ENCODE measurements around the gene SLC27A3.

The SLC27A3 gene

GRCh38 chr1:153786038-153786790 is 11.0 kb downstream of the SLC27A3 start:
- no peaks in the 10 kb centered on the region for H3K27me3 Mint-ChIP-seq
- peaks cover 45% of the 10 kb centered on the region for H3K4me1 Mint-ChIP-seq
- peak overlapping the region; percentile 48 for H3K27ac Mint-ChIP-seq
- H3K36me3 Mint-ChIP-seq: no peaks in the 10 kb centered on the region
- no peaks in the 10 kb centered on the region for H3K9me3 Mint-ChIP-seq
- no peak overlapping the region for H3K4me3 Mint-ChIP-seq
- ATAC-seq: no peak

DNA sequence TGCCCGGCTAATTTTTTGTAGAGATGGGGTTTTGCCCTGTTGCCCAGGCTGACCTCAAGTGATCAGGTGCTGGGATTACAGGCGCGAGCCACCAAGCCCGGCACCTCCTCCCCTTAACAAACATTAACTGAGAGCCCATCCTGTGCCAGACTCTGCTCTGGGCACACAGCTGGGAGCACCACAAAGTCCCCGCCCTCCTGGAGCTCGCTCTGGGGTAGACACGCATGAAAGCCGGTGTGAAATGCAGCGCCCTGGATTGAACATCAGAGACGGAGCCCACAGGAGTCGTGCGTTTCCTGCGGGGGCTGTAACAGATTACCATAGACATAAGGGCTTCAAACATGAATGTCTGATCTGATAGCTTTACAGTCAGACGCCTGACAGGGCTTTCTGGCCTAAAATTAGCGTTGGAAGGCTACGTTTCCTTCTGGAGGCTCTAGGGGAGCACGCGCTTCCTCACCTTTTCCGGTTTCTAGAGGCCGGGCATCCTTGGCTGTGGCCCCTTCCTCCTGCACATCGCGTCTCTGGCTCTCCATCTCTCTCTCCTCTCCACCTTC is 14.3 kb downstream of the SLC27A3 start:
- Mint-ChIP-seq H3K36me3 (no peaks in the 10 kb centered on the region), H3K4me3 (peak overlapping the region; percentile 68), H3K4me1 (peaks cover 60% of the 10 kb centered on the region), H3K27ac (peak overlapping the region; percentile 87), H3K9me3 (no peaks in the 10 kb centered on the region), H3K27me3 (no peaks in the 10 kb centered on the region)
- no peak for ATAC-seq

- peak overlapping the region; percentile 87 for H3K27ac Mint-ChIP-seq
- H3K27me3 Mint-ChIP-seq: no peaks in the 10 kb centered on the region
- no peaks in the 10 kb centered on the region for H3K9me3 Mint-ChIP-seq
- H3K4me3 Mint-ChIP-seq: peak overlapping the region; percentile 68
- peak; percentile 32 for ATAC-seq
- H3K36me3 Mint-ChIP-seq: no peaks in the 10 kb centered on the region
- H3K4me1 Mint-ChIP-seq: peaks cover 53% of the 10 kb centered on the region
Observed at GRCh38 chr1:153790313-153790965, 15.2 kb downstream of the SLC27A3 start.

DNA sequence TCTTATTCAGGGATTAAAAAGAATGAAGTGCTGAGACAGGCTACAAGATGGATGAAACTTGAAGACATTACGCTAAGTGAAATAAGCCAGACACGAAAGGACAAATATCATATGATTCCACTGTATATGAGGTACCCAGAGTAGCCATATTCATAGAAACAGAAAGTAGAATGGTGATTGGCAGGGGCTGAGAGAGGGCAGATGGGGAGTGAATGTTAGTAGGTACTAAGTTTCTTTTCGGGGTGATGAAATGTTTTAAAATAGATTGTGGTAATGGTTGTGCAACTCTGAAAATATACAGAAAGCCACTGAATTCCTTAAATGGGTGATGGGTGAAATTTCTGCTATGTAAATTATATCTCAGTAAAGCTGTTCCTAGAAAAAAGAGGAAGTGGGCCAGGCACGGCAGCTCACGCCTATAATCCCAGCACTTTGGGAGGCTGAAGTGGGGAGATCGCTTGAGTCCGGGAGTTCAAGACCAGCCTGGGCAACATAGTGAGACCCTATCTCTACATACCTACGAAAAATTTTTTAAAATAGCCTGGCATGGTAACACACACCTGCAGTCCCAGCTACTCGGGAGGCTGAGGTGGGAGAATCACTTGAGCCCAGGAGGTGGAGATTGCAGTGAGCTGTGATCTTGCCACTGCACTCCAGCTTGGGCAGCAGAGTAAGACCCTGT is 15.9 kb downstream of the SLC27A3 start:
- H3K4me1 Mint-ChIP-seq: peaks cover 47% of the 10 kb centered on the region

GRCh38 chr1:153791648-153792253 is 16.5 kb downstream of the SLC27A3 start:
- peak overlapping the region; percentile 68 for H3K4me3 Mint-ChIP-seq
- peak; percentile 29 for ATAC-seq

More for the DNA sequence above, 15.9 kb downstream of the SLC27A3 start:
- Mint-ChIP-seq H3K9me3 (no peaks in the 10 kb centered on the region), H3K27me3 (no peaks in the 10 kb centered on the region), H3K4me3 (peak overlapping the region; percentile 68), H3K36me3 (no peaks in the 10 kb centered on the region), H3K27ac (peak overlapping the region; percentile 87)
- ATAC-seq: peak; percentile 97

DNA sequence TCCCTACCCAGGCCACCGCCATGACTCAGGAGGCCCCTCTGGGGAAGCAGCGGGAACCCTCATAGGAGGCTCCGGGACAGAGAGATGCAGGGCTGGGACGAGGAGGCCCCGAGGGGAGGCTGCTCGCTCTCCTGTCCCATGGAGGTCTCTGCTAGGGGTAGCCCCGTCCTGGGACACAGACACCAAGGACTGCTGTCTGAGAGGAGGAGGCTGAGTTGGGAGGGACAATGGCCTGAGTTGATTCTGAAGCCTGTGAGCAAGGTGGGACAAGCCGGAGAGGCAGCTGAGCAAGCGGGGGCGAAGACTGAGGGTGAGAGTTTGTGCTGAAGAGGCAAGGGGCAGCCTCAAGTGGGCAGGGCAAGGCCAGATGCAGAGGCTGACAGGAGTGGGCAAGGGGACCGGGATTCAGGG is 17.4 kb downstream of the SLC27A3 start:
- peaks cover 61% of the 10 kb centered on the region for H3K4me1 Mint-ChIP-seq
- peak overlapping the region; percentile 87 for H3K27ac Mint-ChIP-seq
- ATAC-seq: no peak
- H3K4me3 Mint-ChIP-seq: no peak overlapping the region
- no peaks in the 10 kb centered on the region for H3K36me3 Mint-ChIP-seq
- H3K9me3 Mint-ChIP-seq: no peaks in the 10 kb centered on the region
- H3K27me3 Mint-ChIP-seq: no peaks in the 10 kb centered on the region

More at GRCh38 chr1:153791648-153792253, 16.5 kb downstream of the SLC27A3 start:
- Mint-ChIP-seq H3K9me3 (no peaks in the 10 kb centered on the region), H3K27me3 (no peaks in the 10 kb centered on the region), H3K36me3 (no peaks in the 10 kb centered on the region), H3K4me1 (peaks cover 52% of the 10 kb centered on the region), H3K27ac (peak overlapping the region; percentile 87)

GRCh38 chr1:153793261-153793972 is 18.2 kb downstream of the SLC27A3 start:
- Mint-ChIP-seq H3K4me3 (no peak overlapping the region), H3K4me1 (peaks cover 64% of the 10 kb centered on the region), H3K36me3 (no peaks in the 10 kb centered on the region), H3K27me3 (no peaks in the 10 kb centered on the region), H3K9me3 (no peaks in the 10 kb centered on the region), H3K27ac (peak overlapping the region; percentile 87)
- no peak for ATAC-seq

GRCh38 chr1:153793973-153794615 is 18.9 kb downstream of the SLC27A3 start:
- no peak overlapping the region for H3K4me3 Mint-ChIP-seq
- H3K36me3 Mint-ChIP-seq: no peaks in the 10 kb centered on the region
- H3K27ac Mint-ChIP-seq: peak overlapping the region; percentile 36
- peaks cover 65% of the 10 kb centered on the region for H3K4me1 Mint-ChIP-seq
- no peak for ATAC-seq
- H3K9me3 Mint-ChIP-seq: no peaks in the 10 kb centered on the region
- H3K27me3 Mint-ChIP-seq: no peaks in the 10 kb centered on the region

DNA sequence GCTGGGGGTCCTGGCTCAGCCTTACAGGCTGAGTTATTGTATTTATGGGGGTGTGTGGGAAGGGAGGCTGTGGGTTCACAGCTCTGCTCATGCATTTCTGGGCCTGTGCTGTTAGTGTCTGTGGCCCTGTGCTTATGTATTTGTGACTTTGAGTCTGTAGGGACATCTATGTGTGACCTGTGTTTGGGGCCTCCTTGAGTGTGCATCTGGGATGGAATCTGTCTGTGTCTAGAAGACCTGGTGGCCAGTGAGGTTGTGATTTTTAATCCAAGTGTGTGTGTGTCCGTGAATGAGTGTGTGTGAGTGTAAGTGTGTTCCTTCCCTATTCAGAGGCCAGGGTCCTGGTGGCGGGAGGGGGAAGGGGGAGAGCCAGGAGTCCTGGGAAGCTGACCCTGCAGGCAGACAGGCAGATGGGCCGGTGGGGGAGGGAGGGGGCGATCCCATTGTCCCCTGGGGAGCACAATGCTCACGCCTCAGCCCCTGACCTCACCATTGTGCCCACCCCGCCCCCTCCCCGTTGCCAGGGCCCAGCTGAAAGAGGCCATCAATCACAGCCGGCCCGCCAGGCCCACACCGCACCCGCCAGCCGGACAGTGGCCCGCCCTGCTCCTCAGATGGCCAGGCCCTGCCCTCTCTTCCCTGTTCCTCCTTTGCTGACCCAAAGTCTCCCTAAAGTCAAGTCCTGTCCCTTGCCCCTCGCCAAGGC is 19.6 kb downstream of the SLC27A3 start:
- Mint-ChIP-seq H3K27me3 (no peaks in the 10 kb centered on the region), H3K36me3 (no peaks in the 10 kb centered on the region), H3K4me3 (no peak overlapping the region), H3K27ac (peak overlapping the region; percentile 36), H3K9me3 (no peaks in the 10 kb centered on the region), H3K4me1 (peaks cover 59% of the 10 kb centered on the region)
- no peak for ATAC-seq

DNA sequence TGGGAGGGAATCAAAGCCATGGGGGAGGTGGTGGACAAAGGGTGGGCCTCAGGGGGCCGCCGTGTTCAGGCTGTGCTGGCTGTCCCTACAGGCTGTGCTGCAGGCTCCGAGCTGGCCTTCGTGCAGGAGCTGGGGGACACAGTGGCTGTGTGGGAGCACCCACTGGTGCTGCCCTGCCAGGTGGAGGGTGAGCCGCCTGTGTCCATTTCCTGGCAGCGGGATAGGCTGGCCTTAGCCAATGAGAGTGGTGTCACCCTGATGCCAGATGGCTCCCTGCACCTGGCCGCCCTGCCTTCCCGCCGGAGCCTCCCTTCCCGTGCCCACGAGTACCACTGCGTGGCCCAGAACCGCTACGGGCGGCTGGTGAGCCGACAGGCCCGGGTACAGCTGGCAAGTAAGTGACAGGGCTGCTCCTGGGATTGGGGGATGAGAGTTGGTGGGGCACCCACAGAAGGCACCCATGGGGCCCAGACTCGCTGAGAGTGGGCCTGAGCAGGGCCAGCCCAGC is 20.2 kb downstream of the SLC27A3 start:
- H3K27ac Mint-ChIP-seq: peak overlapping the region; percentile 36
- ATAC-seq: no peak
- peaks cover 58% of the 10 kb centered on the region for H3K4me1 Mint-ChIP-seq
- no peaks in the 10 kb centered on the region for H3K9me3 Mint-ChIP-seq
- H3K36me3 Mint-ChIP-seq: no peaks in the 10 kb centered on the region
- no peaks in the 10 kb centered on the region for H3K27me3 Mint-ChIP-seq
- no peak overlapping the region for H3K4me3 Mint-ChIP-seq

DNA sequence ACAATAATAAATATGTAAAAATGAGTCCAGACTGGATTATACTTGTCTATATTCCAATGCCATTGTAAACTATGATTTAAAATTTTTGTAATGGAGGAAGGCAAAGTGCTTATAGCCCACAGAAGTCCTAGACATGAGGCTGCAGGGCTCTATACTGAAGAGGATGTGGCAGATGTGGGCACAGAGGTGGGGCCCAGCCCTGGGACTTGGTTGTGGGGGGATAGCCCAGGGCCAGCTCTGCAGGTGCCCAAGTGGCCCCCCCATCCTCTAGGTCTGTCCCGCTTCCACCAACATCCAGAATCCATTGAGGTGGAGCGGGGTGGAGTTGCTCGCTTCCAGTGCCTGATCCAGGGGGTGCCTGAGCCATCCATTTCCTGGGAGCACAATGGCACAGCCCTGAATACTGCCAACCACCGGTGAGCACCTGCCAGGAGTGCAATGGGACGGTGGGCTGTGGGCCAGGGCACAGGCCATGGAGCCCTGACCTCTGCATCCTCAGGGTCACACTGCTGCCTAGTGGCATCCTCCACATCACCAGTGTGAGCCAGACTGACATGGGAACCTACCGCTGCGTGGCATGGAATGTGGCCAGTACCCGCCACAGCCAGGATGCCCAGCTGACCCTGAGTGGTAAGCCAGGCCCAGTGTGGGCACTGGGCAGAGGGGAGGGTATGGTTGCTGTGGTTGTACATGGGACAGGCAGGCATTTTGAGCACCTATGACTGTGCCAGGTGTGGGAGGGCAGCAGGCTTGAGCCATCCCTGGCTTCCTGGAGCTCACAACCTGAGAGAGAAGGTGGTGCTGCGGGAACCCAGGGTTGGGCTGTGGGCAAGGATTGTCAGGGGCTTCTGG is 21.0 kb downstream of the SLC27A3 start:
- H3K36me3 Mint-ChIP-seq: no peaks in the 10 kb centered on the region
- H3K27ac Mint-ChIP-seq: no peak overlapping the region
- H3K4me1 Mint-ChIP-seq: peaks cover 55% of the 10 kb centered on the region
- no peaks in the 10 kb centered on the region for H3K27me3 Mint-ChIP-seq
- no peak overlapping the region for H3K4me3 Mint-ChIP-seq
- H3K9me3 Mint-ChIP-seq: no peaks in the 10 kb centered on the region
- ATAC-seq: no peak

- no peaks in the 10 kb centered on the region for H3K9me3 Mint-ChIP-seq
- H3K27me3 Mint-ChIP-seq: no peaks in the 10 kb centered on the region
- peak; percentile 79 for ATAC-seq
- H3K36me3 Mint-ChIP-seq: no peaks in the 10 kb centered on the region
- H3K4me3 Mint-ChIP-seq: no peak overlapping the region
- peak overlapping the region; percentile 65 for H3K27ac Mint-ChIP-seq
- H3K4me1 Mint-ChIP-seq: peaks cover 50% of the 10 kb centered on the region
Observed at GRCh38 chr1:153796786-153797659, 21.8 kb downstream of the SLC27A3 start.
